Islet precursor cell (in vitro differentiated cells): Measurements from ENCODE around the gene LMNTD1.

Source experiments
- DNase-seq: peaks from one replicate; pipeline ENCODE4 v3.0.0-alpha.2; 2018

The LMNTD1 gene

GRCh38 chr12:25550186-25550585 is 2.9 kb downstream of the LMNTD1 start:
- DNase-seq = no peak

DNA sequence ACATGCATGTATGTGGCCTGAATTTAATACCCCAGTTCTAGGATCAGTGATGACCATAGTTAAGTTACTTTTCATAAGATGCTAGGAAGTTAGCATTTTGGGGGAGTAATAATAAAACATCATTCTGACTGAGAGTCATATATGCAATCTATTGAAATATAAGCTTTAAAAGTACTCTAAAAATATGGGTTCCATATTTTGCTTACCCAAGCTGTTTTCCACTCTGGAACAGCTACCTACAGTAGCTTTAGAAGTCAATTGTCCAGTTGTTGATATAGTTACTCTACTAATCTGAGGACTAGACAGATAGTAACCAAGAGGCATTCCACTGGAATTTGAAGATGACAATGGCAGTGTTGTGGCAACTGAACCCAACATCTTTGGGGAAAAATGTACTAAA is 4.0 kb downstream of the LMNTD1 start:
- no peak for DNase-seq

- no peak for DNase-seq
Observed at GRCh38 chr12:25546318-25546717, 6.8 kb downstream of the LMNTD1 start.

DNA sequence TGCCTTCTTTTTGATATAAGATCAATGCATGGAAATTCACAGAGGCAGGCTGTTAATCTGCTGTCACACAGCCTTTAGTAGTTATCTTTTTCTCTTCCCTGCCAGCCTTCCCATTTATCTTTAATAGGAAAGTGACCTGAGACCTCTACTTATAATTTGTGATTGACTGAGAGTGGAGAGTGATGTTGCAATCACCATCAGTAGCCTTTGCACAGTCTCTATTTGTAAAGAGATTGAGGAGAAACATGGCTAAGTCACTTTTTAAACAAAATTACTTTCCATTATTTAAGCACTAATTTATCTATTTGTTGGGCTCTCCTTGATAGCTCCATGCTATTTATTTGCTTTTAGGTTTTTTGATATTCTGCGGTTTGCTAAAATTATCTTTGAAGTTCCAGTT is 19.9 kb downstream of the LMNTD1 start:
- DNase-seq = no peak

DNA sequence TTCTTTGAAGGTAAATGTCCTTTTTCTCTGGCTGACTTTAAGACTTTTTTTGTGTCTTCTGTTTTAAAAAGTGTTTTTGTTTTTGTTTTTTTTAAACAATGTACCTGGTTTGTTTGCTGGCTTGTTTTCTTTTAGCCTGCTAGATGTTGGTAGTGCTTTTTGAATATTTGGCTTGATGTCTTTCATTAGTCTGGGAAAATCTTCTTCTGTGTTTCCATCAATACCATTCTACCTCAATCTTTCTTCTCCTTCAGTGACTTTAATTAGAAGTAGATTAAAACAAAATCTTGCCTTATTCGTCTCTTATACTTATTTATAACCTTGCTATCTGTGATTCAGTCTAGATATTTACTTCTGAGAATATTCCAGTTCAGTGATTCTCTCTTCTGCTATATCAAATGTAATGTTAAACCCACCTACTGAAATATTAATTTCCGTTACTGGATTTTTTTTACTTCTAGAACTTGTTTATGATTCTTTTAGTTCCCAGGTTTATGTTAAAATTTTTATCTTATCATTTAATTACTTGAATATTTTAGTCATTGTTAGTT is 21.5 kb downstream of the LMNTD1 start:
- DNase-seq = no peak

GRCh38 chr12:25529738-25530137 is 23.3 kb downstream of the LMNTD1 start:
- DNase-seq = no peak

- DNase-seq = no peak
Observed at GRCh38 chr12:25526778-25527177, 26.3 kb downstream of the LMNTD1 start.

GRCh38 chr12:25524366-25524765 is 28.7 kb downstream of the LMNTD1 start:
- DNase-seq = no peak

- DNase-seq = no peak
Observed at GRCh38 chr12:25521625-25522256, 31.3 kb downstream of the LMNTD1 start.

- DNase-seq = no peak
Observed at GRCh38 chr12:25518512-25518911, 34.6 kb downstream of the LMNTD1 start.

- no peak for DNase-seq
Observed at GRCh38 chr12:25504744-25505143, 48.3 kb downstream of the LMNTD1 start.

GRCh38 chr12:25503666-25504065 is 49.4 kb downstream of the LMNTD1 start:
- DNase-seq = no peak

DNA sequence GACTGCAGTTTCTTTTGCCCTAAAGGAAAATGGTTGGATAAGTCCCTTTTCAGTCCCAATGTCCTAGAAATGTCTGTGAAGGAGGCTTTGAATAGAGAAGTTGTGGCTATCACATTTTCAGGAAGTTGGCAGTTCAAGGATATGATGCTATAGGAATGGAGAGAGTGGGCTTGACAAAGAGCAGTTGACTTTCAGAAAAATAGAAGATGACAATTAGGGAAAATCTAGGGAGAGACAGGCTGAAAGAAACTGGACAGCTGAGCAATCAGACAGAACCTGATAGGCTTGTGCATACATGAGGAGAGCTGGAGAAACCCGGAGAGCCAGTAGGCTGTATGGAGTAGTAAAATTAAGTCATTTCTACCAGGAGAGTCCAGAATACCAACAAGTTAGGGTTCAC is 50.5 kb downstream of the LMNTD1 start:
- no peak for DNase-seq

DNA sequence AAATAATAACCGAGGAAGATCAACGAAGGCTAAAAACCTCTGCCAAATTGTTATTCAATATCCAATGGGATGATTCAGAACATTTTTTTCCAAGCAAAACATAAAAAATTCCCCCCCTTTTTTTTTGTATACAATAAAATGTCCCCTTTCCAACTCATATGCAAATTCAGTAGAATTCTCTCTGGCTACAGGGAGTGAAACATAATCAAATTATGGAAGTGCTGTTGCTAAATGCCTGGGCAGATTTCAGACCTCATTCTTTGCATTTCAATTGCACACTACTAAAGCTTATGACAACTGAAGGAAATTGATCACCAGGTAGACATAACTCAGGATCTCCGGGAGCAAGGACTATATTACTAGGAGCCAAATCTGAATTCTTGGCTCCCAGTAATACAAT is 51.0 kb downstream of the LMNTD1 start:
- no peak for DNase-seq

DNA sequence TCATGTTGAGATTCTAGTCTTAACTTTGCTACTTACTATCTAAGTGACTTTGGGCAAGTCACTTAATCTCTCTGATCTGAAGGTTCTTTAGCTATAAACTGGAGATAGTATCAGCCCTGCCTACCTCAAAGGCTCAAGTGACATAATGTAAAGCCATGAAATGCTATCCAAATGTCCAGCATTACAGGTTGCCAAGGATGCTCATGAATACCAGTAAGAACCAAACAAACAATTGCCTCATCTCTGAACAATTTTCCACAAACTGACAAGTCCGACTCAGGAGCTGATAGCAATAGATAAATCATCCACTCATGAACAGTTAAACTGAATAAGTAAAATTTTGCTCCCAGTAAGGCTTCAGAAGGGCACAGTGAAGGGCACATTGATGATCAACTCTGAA is 51.5 kb downstream of the LMNTD1 start:
- DNase-seq = no peak

GRCh38 chr12:25500651-25501050 is 52.4 kb downstream of the LMNTD1 start:
- DNase-seq = no peak

DNA sequence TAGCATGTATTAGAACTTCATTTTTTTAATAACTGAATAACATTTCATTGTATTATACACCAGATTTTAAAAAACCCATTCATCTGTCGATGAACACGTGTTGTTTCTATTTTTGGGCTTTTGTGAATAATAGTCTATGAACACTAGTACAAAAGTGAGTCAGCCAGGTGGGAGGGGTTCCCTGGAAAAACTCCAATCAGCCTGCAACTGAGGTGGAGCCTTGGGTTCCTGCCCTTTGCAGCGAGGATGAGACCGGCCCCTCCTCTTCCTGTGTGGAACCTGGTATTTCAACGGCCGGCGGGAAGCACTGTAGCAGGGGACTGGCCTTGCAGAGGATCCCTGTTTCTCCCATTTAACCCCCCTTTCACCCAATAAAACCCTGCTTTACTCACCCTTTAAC is 56.1 kb downstream of the LMNTD1 start:
- DNase-seq = no peak

DNA sequence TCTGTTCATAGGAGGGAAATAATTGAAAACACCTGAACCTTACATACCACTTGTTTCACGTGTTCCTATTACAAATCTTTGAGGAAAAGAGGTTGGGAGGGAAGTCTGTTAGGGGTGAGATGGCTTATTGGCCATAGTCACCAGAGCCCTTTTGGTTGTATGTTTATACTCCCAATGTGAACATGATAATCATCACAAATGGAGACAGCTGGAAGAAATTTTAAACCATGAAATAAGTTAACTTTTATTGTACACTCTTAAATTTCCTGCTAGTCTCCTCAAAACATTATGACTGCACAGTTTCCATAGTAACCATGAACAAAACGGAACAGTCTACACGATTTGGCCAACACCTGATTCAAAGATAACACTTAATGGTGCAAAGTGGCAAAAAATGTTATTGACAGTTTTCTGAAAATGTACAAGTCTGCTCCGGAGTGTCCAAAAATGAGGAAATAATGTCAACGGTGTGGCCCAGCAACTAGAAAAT is 56.9 kb downstream of the LMNTD1 start:
- DNase-seq = no peak

DNA sequence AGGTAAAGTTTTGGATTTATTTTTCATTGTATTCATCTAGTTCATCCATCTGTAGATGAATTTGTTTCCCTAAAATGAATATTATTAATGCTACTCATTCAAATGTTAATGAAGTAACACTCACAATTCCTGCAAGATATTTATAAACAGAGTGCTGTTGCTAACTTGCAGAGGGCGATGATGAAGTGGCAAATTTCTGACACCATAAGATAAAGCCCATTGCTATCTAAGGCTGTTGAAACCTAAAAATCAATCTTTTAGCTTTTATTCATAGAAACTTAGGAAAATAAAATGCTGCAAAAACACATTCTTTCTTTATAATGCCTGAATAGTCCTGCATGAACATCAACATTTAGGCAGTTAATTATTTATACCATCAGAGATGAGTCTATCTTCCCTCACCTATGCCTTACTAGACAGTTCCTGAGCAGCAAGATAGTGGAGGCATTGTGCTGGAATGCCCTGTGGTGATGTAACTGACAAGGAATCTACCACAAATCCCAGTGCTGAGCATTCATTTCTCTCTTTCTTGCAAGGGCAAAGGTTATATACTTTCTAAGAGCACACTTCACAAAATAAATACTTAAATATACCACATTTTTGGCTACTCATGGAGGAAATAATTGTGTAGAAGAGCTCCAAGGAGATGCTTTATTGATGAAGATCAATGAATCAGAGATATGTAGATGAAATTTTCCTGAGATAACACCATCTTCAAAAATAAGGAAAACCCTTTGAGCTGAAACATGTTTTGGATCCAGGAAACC is 57.6 kb downstream of the LMNTD1 start:
- peak; percentile 87 for DNase-seq

- no peak for DNase-seq
Observed at GRCh38 chr12:25494926-25495325, 58.2 kb downstream of the LMNTD1 start.

DNA sequence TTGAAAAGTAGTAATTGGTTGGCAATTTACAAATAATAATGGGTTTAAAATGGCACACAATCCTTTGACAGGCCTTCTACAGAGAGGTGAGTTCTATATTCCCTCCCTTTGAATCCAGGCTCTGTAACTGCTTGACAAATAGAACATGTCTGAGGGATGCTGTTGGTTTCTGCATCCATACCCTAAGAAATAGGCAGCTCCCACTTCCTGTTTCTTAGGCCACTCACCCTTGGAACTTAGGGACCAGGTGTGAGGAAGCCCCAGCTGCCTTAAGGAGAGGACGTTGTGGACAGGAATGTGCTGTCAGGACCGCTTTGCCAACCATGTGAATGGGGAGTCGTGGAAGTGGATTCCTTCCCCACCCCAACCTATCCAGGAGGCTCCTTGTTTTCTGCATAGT is 59.4 kb downstream of the LMNTD1 start:
- DNase-seq = no peak

DNA sequence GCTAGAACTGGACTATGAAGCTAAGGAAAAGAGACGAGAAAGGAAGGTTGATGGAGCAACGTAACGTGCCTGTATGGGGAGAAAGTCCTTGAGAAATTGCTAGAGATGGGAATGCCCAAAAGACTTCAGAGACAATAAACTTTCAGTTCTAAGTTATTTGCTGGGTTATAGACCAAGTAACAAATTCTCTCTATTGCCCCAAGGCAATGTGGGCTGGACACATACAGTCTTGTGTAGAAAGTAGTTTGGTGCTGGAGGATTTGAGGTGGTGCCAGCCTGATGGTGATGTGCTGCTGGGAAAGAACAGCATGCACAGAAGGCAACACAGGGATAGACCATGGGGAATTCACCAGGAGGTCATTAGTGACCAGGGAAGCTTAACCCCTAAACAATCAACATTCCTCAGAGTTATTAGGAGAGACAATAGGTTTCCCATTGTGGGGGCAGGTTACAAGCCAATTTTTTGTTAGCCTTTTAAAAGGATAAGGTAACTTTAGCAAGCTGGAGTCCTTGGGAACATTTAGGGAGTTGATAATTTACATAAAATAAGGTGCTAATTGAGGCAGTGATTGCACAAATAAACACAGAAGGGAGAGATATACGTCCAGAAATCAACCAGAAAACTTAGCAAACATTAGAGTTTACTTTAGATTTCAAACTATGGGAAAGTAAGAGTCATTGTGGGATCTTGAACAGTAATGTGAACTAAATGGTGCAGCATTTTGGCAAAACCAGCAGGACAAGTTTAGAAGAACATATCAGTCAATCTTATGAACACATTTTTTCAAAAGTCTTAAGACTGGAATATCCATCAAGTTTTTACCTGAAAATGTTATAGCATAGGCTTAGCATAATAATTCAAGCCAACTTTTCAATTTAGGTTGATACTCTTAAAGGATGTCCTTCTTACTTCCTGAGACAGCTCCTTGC is 61.4 kb downstream of the LMNTD1 start:
- DNase-seq = peak; percentile 64
